ENCODE results near the gene PRSS36. TPM values are rescaled to one million over a fixed set of nuclear protein-coding genes. Genes with fewer than 3 reads are reported as not detected.

Gene PRSS36
- total and polyA plus RNA-seq, 2 of the 4 experiments (the other 2 are of a cell fraction): 0.18 to 0.55 TPM

DNA sequence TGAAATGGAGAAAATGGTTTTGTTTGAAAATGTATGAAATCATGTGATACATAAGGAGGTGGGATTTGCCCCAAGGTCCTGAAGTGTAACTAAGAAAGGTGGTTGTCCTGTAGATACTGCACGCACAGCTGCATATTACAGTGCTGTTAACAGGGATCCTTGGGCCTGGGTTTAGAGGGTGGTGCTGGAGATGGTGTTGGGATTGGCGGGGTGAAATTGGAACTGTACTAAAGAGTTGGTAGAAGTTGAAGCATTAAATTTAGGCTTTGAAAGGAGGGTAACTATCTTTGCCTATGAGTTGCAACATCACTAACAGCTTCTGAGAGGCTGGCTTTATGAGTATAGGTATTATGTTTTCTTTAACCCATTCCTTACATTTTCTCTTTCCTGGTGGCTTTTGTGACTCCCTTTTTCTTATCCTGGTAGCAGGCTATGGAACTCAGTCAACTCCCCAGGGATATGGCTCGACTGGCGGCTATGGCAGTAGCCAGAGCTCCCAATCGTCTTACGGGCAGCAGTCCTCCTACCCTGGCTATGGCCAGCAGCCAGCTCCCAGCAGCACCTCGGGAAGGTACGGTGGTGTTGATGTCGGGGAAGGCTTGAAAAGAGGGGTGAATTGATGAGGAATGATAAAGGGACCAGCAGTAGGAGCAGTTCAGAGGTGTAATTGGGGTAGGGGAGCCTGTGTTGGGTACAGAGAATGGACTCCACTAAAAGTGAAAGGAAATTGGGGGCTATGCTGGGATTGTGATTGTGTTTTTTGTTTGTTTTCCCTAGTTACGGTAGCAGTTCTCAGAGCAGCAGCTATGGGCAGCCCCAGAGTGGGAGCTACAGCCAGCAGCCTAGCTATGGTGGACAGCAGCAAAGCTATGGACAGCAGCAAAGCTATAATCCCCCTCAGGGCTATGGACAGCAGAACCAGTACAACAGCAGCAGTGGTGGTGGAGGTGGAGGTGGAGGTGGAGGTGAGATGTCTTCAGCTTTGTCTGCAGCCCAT, 33.9 kb upstream of the PRSS36 start:
- H2BK15ac ChIP-seq (ENCODE audit: low read depth, low read length): no peak overlapping the region
- no peak overlapping the region for H2AFZ ChIP-seq (replicated peaks; ENCODE audit: low read length, poor library complexity)
- no peak overlapping the region for H3K9ac ChIP-seq (ENCODE audit: low read depth, low read length)
- H3K23ac ChIP-seq (ENCODE audit: low read depth, low read length): 0 out of 2 replicates have a peak overlapping the region, but pooled peaks have one; percentile 9
- peak overlapping the region; percentile 42; the same call in 1 of the 2 replicates for H2BK120ac ChIP-seq (ENCODE audit: low read depth, low read length)
- H2BK5ac ChIP-seq (ENCODE audit: low read depth, low read length, poor library complexity, severe bottlenecking): no peak overlapping the region
- peaks cover 30 to 70% of the 10 kb centered on the region in 2 experiments for H3K79me1 ChIP-seq (ENCODE audit: low read depth in 1 of 2, low read length in 2 of 2)
- ChIA-PET POLR2A (ENCODE audit: unreplicated experiment) (interaction anchor here (0.5 kb wide), 1 partner anchor 203 kb away, joined by 14 read pairs; no protein-coding TSS in a partner anchor), CTCF (interaction anchor here (0.7 kb wide), 1 partner anchor 41 kb away, joined by 8 read pairs; no protein-coding TSS in a partner anchor)
- no peak overlapping the region for H2AK9ac ChIP-seq (replicated peaks; ENCODE audit: low read depth, low read length, poor library complexity)
- no peaks in the 10 kb centered on the region for H3K9me3 ChIP-seq (ENCODE audit: control insufficient read depth, insufficient read depth, low read length)
- peaks cover 6% of the 10 kb centered on the region; the same call in 1 of the 2 replicates for H3K4me1 ChIP-seq (ENCODE audit: control insufficient read depth, insufficient read depth, low read length)
- H3K4ac ChIP-seq (ENCODE audit: low read depth, low read length): no peak overlapping the region
- intact Hi-C loops (cut with micrococcal nuclease) (loop anchor here (10.0 kb wide), 1 partner anchor 691 kb away; the partner anchor contains the start of gene ZNF267), in situ Hi-C loops (cut with MboI; ENCODE audit: low sequenced_read_pairs) (no loop called here), dilution Hi-C loops (cut with HindIII; ENCODE audit: low sequenced_read_pairs, unreplicated experiment) (no loop called here)
- H3K4me3 ChIP-seq (ENCODE audit: insufficient read depth, low read depth, low read length): no peak overlapping the region
- peaks cover 9% of the 10 kb centered on the region for H3K9me1 ChIP-seq (ENCODE audit: insufficient read depth, low read length)
- H3K14ac ChIP-seq (replicated peaks; ENCODE audit: low read depth, low read length): no peak overlapping the region
- BruUV-seq (replicated peaks): no TSS peak
- H3K18ac ChIP-seq (ENCODE audit: low read depth, low read length): no peak overlapping the region
- H4K5ac ChIP-seq (ENCODE audit: low read depth, low read length): no peak overlapping the region
- TF ChIP-seq, protein P1, sequence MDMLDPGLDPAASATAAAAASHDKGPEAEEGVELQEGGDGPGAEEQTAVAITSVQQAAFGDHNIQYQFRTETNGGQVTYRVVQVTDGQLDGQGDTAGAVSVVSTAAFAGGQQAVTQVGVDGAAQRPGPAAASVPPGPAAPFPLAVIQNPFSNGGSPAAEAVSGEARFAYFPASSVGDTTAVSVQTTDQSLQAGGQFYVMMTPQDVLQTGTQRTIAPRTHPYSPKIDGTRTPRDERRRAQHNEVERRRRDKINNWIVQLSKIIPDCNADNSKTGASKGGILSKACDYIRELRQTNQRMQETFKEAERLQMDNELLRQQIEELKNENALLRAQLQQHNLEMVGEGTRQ (IDR thresholded peaks at IDR 0.05; ENCODE audit: low read depth, low read length): no peak
- no peak for TF ChIP-seq SMC3 (IDR thresholded peaks at IDR 0.05; ENCODE audit: low read depth, low read length)
- TF ChIP-seq RCOR1 (IDR thresholded peaks at IDR 0.05; ENCODE audit: insufficient replicate concordance, low read length): no peak
- no peak for TF ChIP-seq CEBPB (IDR thresholded peaks at IDR 0.05; ENCODE audit: low read depth, low read length)
- no peak for TF ChIP-seq RAD21 (IDR thresholded peaks at IDR 0.05; ENCODE audit: low read length)
- no peak for TF ChIP-seq MAFK (IDR thresholded peaks at IDR 0.05; ENCODE audit: low read depth, low read length)
- no peak for TF ChIP-seq FOS (IDR thresholded peaks at IDR 0.05; ENCODE audit: low read depth, low read length)
- no peak for TF ChIP-seq BHLHE40 (IDR thresholded peaks at IDR 0.05; ENCODE audit: low read depth, low read length)
- TF ChIP-seq ELK1 (IDR thresholded peaks at IDR 0.05; ENCODE audit: borderline replicate concordance, low read depth, low read length): no peak
- no peak for DNase-seq
- no peak overlapping the region for H3K27ac ChIP-seq (ENCODE audit: insufficient read depth, low read length)
- H2AK5ac ChIP-seq (ENCODE audit: low read depth, low read length): no peak overlapping the region
- ATAC-seq (ENCODE audit: low read depth): no peak
- no peaks in the 10 kb centered on the region for H3K27me3 ChIP-seq (ENCODE audit: control insufficient read depth, insufficient read depth, low read length)
- H3K36me3 ChIP-seq (ENCODE audit: control insufficient read depth, insufficient read depth, low read length): peaks cover 63% of the 10 kb centered on the region
- peaks cover 91% of the 10 kb centered on the region for H4K20me1 ChIP-seq (ENCODE audit: insufficient read depth, low read length)
- H4K91ac ChIP-seq (ENCODE audit: insufficient read depth, low read depth, low read length): no peak overlapping the region
- H4K8ac ChIP-seq (ENCODE audit: low read depth in 2 of 2, low read length in 2 of 2): no peak overlapping the region
- H3K56ac ChIP-seq (ENCODE audit: extremely low read depth, insufficient read depth, low read length): no peak overlapping the region
- H2BK20ac ChIP-seq (ENCODE audit: low read depth, low read length): no peak overlapping the region
- peak overlapping the region; percentile 32; the same call in 1 of the 2 replicates for H3K4me2 ChIP-seq (ENCODE audit: low read depth, low read length)
- WGBS, 2 experiments (ENCODE audit: extremely low coverage in 2 of 2, insufficient read length in 1 of 2): 89% methylated on average over 3 of the region's 10 CpGs; no CpG with 5 or more reads in 1 of the 2 experiments
